HepG2 (cell line): ENCODE measurements around the gene SLC22A23. TPM values are rescaled to one million over a fixed set of nuclear protein-coding genes. Genes with fewer than 3 reads are reported as not detected.

Experiments used
- AKAP8 ChIP-seq: sonication (generic); formaldehyde crosslinking; IDR thresholded peaks from 2 replicates; pipeline ENCODE4 v1.5.1; 2020; ENCODE audit warnings: mild to moderate bottlenecking, missing genetic modification reagents
- ARID2 ChIP-seq: sonication (generic); formaldehyde crosslinking; IDR thresholded peaks from 2 replicates; pipeline ENCODE4 v1.8.1; 2022; ENCODE audit warnings: mild to moderate bottlenecking, missing genetic modification reagents, borderline replicate concordance
- ARNTL ChIP-seq: sonication (generic); formaldehyde crosslinking; IDR thresholded peaks from 2 replicates; pipeline ENCODE4 v1.4.0; 2020; ENCODE audit warnings: mild to moderate bottlenecking, missing genetic modification reagents
- ATAD3A ChIP-seq: sonication (generic); formaldehyde crosslinking; IDR thresholded peaks from 2 replicates; pipeline ENCODE4 v1.4.0; 2020; ENCODE audit warnings: missing genetic modification reagents
- DDIT3 ChIP-seq: sonication (generic); formaldehyde crosslinking; IDR thresholded peaks from 2 replicates; pipeline ENCODE4 v1.4.0; 2020; ENCODE audit warnings: mild to moderate bottlenecking, missing genetic modification reagents
- KLF6 ChIP-seq: IDR thresholded peaks from 2 replicates; pipeline ENCODE4 v1.8.0; 2016; ENCODE audit warnings: missing biosample characterization, missing genetic modification reagents
- MTERF4 ChIP-seq: sonication (generic); formaldehyde crosslinking; IDR thresholded peaks from 2 replicates; pipeline ENCODE4 v1.8.0; 2023; ENCODE audit warnings: mild to moderate bottlenecking, missing genetic modification reagents
- MTF1 ChIP-seq: sonication (generic); formaldehyde crosslinking; IDR thresholded peaks from 2 replicates; pipeline ENCODE4 v1.5.0; 2020; ENCODE audit warnings: missing genetic modification reagents
- NFYC ChIP-seq: IDR thresholded peaks from 2 replicates; pipeline ENCODE4 v1.6.1; 2016; ENCODE audit warnings: missing genetic modification reagents, missing compliant biosample characterization
- POLR2A ChIP-seq, 2 experiments: IDR thresholded peaks; 2 replicates each; pipeline ENCODE4 v1.6.1; 2011; ENCODE audit warnings: low read depth in 2 of 2, low read length in 2 of 2, mild to moderate bottlenecking in 1 of 2, moderate library complexity in 1 of 2; ENCODE audit not compliant: insufficient read depth in 1 of 2
- PREB ChIP-seq: sonication (generic); formaldehyde crosslinking; IDR thresholded peaks from 2 replicates; pipeline ENCODE4 v1.4.0; 2020; ENCODE audit warnings: missing genetic modification reagents
- PRMT3 ChIP-seq: sonication (generic); formaldehyde crosslinking; IDR thresholded peaks from 2 replicates; pipeline ENCODE4 v1.8.1; 2022; ENCODE audit warnings: low read depth, mild to moderate bottlenecking, moderate library complexity, missing genetic modification reagents, borderline replicate concordance
- RERE ChIP-seq: IDR thresholded peaks from 2 replicates; pipeline ENCODE4 v1.6.1; 2016; ENCODE audit warnings: low read depth, missing genetic modification reagents, missing compliant biosample characterization
- SIX4 ChIP-seq: sonication (generic); formaldehyde crosslinking; IDR thresholded peaks from 2 replicates; pipeline ENCODE4 v1.4.0; 2020; ENCODE audit warnings: missing genetic modification reagents
- USF2 ChIP-seq, 2 experiments: sonication (generic) in 1 of 2; formaldehyde crosslinking in 1 of 2; IDR thresholded peaks; 2 replicates each; pipeline versions ENCODE4 v1.5.1 to v1.6.1; 2011 to 2020; ENCODE audit warnings: borderline replicate concordance in 1 of 2, low read depth in 1 of 2, low read length in 1 of 2, mild to moderate bottlenecking in 1 of 2, missing genetic modification reagents in 1 of 2, moderate library complexity in 1 of 2
- ZFP36 ChIP-seq: fragments of 150-350 bp; IDR thresholded peaks from 2 replicates; pipeline ENCODE4 v1.6.1; 2018; ENCODE audit warnings: borderline replicate concordance, low read length, low read depth; ENCODE audit not compliant: partially characterized antibody
- ZNF33B ChIP-seq: sonication (generic); formaldehyde crosslinking; IDR thresholded peaks from 2 replicates; pipeline ENCODE4 v1.5.1; 2020; ENCODE audit warnings: mild to moderate bottlenecking, missing genetic modification reagents
- ZNF547 ChIP-seq: sonication (generic); formaldehyde crosslinking; IDR thresholded peaks from 2 replicates; pipeline ENCODE4 v1.5.1; 2020; ENCODE audit warnings: mild to moderate bottlenecking, missing genetic modification reagents
- ZNF772 ChIP-seq: sonication (generic); formaldehyde crosslinking; IDR thresholded peaks from 2 replicates; pipeline ENCODE4 v1.5.0; 2020; ENCODE audit warnings: mild to moderate bottlenecking, missing genetic modification reagents
- polyA plus RNA-seq, 8 experiments: library from polyadenylated mRNA; depleted of rRNA in 3 of 8; stranded (reverse) in 7 of 8; unstranded in 1 of 8; fragments of >200 nt; fragmentation: Illumina TruSeq in 4 of 8; extraction: Trizol in 4 of 8; gene quantifications; 2 replicates each; pipeline versions ENCODE4 v1.2.1 to v1.2.3, GENCODE V29; 2011 to 2016; ENCODE audit warnings: low read depth in 4 of 8, missing spikeins in 1 of 8, mixed read lengths in 1 of 8; ENCODE audit not compliant: insufficient read depth in 1 of 8
- total RNA-seq, 5 experiments: library from RNA; depleted of rRNA; stranded (reverse); fragments of >200 nt; fragmentation: Illumina TruSeq; extraction: Trizol; gene quantifications; 2 replicates each; pipeline ENCODE4 v1.2.3, GENCODE V29; 2016; ENCODE audit warnings: low read depth in 1 of 5

The SLC22A23 gene
- total and polyA plus RNA-seq, 2 of the 13 experiments (the other 11 are each of a cell fraction or from before 2014, with no cell fraction given) = 11.8 to 17.5 TPM

- TF ChIP-seq KLF6 (CRISPR knock-in tag) (peak; percentile 48; the same call in 1 of the 2 replicates), AKAP8 (CRISPR knock-in tag) (no peak), MTF1 (CRISPR knock-in tag) (no peak), ARID2 (CRISPR knock-in tag) (no peak), ZNF547 (CRISPR knock-in tag) (0 out of 2 replicates have a peak, but pooled peaks have one; percentile 66), PRMT3 (no peak), NFYC (CRISPR knock-in tag) (no peak), SIX4 (0 out of 2 replicates have a peak, but pooled peaks have one; percentile 10), ZFP36 (peak; percentile 6), MTERF4 (CRISPR knock-in tag) (peak; percentile 49; the same call in 1 of the 2 replicates), POLR2A (IDR thresholded peaks at IDR 0.05; ENCODE audit: insufficient read depth in 1 of 2, low read depth in 2 of 2, low read length in 2 of 2) (peak in 1 of 2 experiments; percentile 51; a peak in 2 of 4 replicates), ZNF772 (CRISPR knock-in tag) (peak; percentile 94), RERE (CRISPR knock-in tag) (no peak), ARNTL (CRISPR knock-in tag) (no peak), PREB (CRISPR knock-in tag) (no peak), DDIT3 (CRISPR knock-in tag) (no peak), ATAD3A (no peak), USF2 (IDR thresholded peaks at IDR 0.05; ENCODE audit: low read depth, low read length) (no peak), USF2 (CRISPR knock-in tag; IDR thresholded peaks at IDR 0.05; ENCODE audit: borderline replicate concordance) (no peak), ZNF33B (CRISPR knock-in tag) (0 out of 2 replicates have a peak, but pooled peaks have one; percentile 23)
Measured at GRCh38 chr6:3231247-3232016, 225.4 kb downstream of the SLC22A23 start (continued).
